NAMALWA (cell line): ENCODE results near the gene CLEC10A.
"Not testable (repeated sequence)": the region's sequence is repeated elsewhere in the genome, so short reads cannot be mapped to it uniquely, and the experiment has no call there.

Experiments used
- DNase-seq: peaks from one replicate; pipeline ENCODE4 v3.0.0-alpha.2; 2015; ENCODE audit warnings: low spot score

CLEC10A gene

DNA sequence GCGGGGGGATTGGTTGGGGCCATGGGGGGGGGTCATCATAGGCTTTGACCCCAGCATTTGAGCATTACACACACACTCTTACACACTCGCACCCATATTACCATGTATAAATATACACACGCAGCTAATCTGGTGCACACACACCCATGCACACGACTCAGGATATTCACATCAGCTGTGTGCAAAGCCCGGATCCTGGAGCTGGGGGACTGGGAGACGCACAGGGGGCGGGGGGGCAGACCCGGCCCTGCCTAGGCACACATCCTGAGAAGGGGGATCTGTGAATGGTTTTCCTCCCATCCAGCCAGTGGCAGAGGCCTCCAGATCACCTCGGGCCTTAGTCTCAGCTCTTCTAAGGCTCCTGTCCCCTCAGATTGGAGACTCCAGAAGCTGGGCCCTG lies 28.9 kb upstream of the CLEC10A start:
- DNase-seq = no peak

GRCh38 chr17:7108560-7108925 lies 28.5 kb upstream of the CLEC10A start:
- DNase-seq = no peak

DNA sequence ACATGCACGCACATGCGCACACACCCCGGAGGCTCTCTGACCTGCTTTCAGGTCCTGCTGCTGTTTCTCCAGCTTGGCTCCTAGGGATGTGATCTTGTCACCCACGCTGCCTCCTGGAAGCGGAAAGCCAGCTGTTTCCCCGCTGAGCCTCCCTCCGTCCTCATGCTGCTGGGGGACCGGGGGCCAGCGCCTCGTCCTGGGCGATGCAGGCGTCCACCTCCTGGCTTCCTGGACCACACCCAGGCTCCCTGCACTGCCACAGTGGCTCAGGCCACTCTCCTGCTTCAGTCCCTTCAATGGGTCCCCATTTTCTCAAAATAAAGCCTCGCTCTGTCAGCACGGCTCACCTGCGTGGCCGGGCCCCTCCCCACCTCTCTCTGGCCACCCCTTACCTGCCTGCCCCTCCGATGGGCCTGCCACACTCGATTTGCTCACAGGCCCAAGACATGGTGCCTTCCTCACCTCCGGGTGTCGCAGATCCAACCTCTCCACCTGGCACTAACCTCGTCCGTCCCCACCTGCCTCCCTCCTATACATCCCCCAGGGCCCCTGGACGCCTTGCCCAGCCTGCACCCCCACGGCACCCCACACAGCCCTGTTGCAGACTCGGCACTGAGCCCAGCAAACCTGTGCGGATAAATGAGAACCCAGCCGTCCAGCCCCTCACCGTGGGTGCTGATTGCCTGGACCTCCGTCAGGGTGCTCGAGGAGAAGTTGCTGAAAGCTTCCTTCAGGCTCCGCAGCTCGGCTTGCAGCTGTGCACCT lies 27.9 kb upstream of the CLEC10A start:
- DNase-seq = no peak

GRCh38 chr17:7107012-7107754 lies 27.1 kb upstream of the CLEC10A start:
- no peak for DNase-seq

GRCh38 chr17:7102421-7102820 lies 22.4 kb upstream of the CLEC10A start:
- no peak for DNase-seq

GRCh38 chr17:7101531-7101930 lies 21.5 kb upstream of the CLEC10A start:
- DNase-seq = no peak

DNA sequence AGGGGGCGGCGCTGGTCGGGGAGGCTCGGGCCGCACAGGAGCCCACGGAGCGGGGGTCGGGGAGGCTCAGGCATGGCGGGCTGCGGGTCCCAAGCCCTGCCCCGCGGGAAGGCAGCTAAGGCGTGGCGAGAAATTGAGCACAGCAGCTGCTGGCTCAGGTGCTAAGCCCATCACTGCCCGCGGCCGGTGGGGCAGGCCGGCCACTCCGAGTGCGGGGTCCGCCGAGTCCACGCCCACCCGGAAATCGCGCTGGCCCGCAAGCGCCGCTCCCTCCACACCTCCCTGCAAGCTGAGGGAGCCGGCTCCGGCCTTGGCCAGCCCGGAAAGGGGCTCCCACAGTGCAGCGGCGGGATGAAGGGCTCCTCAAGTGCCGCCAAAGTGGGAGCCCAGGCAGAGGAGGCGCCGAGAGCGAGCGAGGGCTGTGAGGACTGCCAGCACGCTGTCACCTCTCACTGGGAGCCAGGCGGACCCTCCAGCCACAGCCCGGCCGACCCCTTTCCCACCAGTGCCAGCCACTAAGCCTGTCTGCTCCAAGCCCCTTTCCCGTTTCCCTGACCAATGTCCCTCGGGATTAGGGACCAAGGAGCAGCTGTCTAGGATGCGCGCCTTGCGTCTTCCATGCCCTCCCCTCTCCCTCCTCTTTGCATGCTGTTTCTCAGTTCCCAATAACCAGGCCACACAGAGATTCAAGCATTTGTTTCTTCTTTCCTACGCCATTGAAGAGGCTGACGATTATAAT lies 20.8 kb upstream of the CLEC10A start:
- DNase-seq = not testable (repeated sequence)

DNA sequence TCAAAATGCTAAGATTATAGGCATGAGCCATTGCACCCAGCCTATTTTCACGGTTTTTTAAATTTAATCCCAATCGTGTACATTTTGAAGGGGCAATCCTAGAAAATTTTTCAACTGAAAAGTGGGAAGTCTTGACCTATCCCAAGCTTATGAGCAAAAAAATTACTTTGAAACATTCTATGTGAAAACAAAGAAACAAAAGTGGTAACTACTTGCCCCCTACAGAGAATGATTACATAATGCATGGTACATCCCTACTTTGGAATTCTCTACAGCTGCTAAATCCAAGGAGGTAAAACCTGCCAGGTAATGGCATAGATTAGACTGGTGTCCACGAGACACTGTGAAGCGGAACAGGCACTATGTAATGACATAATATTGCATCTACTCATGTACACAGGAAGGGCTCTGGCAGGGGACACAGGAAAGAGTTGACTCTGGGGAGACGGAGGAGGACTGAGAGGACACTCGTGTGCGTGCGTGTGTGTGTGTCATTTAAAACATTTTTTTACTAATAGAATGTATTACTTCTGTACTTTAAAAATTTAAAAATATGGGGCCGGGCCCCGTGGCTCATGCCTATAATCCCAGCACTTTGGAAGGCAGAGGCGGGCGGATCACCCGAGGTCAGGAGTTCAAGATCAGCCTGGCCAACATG lies 18.9 kb upstream of the CLEC10A start:
- DNase-seq = no peak

DNA sequence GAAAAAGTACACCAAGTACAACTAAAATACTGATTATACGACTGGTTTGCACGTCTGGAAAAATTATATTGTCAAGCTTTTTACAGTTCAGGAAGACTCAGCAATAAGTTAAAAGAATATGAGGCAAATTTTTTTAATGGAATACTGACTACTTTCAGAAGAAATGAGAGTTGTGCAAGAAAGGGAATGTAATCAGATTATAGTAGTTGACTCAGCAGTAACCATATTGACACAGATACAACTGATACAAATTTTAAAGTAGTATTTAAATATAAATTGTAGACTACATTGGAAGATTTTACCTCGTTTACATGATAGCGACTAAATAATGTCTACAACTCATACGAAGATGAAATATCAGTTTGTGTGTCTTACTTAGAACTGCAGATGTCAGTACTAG lies 17.9 kb upstream of the CLEC10A start:
- no peak for DNase-seq

- no peak for DNase-seq
Measured at GRCh38 chr17:7095625-7096024, 15.6 kb upstream of the CLEC10A start.

GRCh38 chr17:7094652-7095019 lies 14.6 kb upstream of the CLEC10A start:
- DNase-seq = no peak

GRCh38 chr17:7091311-7092005 lies 11.4 kb upstream of the CLEC10A start:
- not testable (repeated sequence) for DNase-seq

DNA sequence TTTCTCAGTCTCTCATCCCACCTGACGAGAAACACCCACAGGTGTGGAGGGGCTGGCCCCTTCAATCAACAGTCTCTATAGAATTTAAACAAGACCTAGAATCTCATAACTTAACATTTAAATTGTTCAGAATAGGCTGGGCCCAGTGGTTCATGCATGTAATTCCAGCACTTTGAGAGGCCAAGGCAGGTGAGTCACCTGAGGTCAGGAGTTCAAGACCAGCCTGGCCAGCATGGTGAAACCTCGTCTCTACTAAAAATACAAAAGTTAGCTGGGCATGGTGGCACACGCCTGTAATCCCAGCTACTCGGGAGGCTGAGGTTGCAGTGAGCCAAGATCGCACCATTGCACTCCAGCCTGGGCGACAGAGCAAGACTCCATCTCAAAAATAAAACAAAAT lies 9.5 kb upstream of the CLEC10A start:
- not testable (repeated sequence) for DNase-seq

- DNase-seq = not testable (repeated sequence)
Measured at GRCh38 chr17:7088442-7088841, 8.4 kb upstream of the CLEC10A start.

DNA sequence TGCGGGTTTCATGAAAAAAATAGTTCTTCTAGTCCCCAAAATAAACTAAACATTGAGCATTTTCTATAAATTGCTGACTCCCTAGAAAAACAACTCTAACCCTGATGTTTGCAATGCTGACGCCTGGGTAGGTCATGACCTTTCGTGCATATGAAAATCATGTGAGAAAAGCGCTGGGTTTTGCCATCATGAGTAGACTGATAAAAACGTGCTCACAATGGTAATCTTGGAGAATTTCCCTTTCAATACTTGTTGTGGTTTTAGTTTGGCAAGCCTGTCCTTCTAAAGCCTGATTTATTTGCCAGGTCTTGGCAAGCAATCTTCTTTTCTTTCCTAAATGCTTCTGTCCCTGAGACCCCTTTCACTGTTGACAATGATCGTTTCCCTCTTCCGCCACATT lies 4.0 kb upstream of the CLEC10A start:
- no peak for DNase-seq

DNA sequence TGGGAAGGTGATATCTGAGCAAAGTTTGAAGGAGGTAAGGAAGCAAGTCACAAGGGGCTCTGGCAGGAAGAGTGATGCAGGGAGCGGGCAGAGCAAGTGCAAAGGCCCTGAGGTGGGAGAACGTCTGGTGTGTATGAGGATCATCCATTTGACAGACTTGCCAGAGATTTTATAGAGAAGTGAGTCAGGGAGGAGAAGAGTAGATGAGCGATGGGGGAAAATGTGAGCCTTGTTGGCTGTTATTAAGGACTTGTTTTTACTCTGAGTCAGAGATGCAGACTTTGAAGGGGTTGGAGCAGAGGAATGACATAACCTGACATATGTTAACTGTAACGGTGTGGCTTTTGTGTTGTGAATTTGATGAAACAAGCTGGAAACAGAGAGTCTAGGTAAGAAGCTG lies 3.5 kb upstream of the CLEC10A start:
- no peak for DNase-seq

DNA sequence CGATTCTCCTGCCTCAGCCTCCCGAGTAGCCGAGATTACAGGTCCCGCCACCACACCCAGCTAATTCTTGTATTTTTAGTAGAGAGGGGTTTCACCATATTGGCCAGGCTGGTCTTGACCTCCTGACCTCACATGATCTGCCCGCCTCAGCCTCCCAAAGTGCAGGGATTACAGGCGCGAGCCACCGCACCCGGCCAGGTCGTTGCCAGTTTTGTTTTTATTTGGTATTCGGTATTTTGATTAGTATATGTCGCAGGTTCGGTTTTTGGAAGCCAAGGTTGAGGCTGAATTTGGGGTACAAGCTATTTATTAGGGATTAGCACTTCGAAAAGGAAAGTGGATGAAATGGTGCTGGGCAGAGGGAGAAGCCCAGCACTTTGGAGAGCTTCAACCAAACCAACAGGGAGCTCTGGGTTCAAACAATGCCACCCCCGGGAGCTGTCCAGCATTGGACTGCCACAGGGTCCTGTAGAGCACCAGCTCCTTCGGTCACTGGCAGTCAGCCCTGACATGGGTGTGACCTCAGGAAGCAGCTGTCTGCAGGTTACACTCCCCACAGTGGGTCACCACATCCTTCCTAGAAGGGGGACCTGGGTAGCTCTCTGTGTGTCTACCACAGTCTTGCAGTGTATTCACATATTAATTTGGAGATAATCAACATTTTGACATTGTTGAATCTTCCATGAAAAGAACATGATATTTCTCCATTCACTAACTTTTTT lies 1.5 kb upstream of the CLEC10A start:
- no peak for DNase-seq

DNA sequence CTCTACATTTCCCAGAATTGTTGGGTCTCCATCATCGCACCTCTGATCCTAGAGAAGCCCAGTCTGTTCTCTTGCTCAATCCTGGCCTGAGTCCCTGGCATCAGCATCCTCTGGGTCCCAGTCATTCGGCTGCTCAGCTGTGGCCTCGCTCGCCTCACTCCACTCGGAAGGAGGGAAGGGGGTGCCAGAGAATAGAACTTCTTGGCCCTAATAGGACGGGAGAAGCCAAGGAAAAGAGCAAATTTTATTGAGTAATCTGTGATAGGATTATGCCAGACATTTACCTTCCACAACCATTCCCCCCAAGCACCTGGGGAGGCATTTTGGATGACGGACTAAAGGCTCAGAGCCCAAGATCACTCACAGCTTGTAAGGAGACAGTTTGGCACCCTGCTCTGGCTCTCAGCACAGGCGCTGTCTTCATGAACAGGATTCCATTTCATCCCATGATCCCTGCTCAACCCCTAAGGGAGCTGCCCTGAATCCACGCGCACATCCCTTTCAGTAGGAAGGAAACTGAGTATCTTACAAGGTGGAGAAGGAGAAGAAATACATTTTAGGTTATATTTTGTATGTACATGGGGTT lies 498 bp upstream of the CLEC10A start:
- no peak for DNase-seq

- DNase-seq = no peak
Measured at GRCh38 chr17:7078711-7079110, 1.3 kb downstream of the CLEC10A start.

DNA sequence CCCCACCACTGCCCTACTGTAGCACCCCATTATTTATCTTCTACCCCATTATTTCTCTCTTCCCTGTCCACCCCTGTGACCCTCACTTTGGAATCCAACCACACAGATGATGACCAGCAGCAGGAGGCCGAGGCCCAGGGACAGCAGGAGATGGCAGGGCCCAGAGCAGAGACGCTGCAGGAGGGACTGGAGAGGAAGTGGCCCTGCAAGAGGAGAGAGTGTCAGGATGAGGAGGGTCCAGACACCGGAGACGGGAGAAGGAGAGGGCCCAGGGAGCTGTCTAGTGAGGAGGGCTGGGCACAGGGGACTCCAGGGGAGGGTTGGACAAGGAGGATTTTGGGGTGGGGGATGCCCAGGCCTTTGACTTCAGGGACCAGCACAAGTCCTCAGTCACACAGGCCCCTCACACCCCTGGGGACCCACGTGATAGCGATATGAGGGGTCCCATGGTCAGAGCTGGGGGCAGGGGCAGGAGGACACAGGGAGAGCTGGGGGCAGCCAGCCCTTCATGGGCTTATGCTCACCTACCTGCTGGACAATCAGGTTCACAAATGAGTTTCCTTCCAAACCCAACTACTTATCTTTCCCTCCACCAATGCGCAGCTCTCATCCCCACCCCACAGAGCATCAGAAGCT lies 2.0 kb downstream of the CLEC10A start:
- no peak for DNase-seq
